GM23338 (cell line): ENCODE results near the gene WNT1.

Source experiments
- CREB1 ChIP-seq: fragments of 250-450 bp; sonication (Bioruptor Pico); IDR thresholded peaks from 2 replicates; pipeline ENCODE4 v1.5.0; 2020; ENCODE audit warnings: low read depth, mild to moderate bottlenecking, moderate library complexity
- CTCF ChIP-seq, 2 experiments: fragments of 200-600 bp in 1 of 2; sonication (generic) in 1 of 2; conservative IDR thresholded peaks; 2 replicates each; pipeline versions ENCODE4 v1.5.1 to v1.6.1; 2016 to 2017; ENCODE audit warnings: antibody characterized with exemption in 2 of 2, low read depth in 2 of 2, mild to moderate bottlenecking in 2 of 2, moderate library complexity in 1 of 2
- EZH2 ChIP-seq: fragments of 200-600 bp; sonication (generic); IDR thresholded peaks from one replicate; pipeline ENCODE4 v1.8.0; 2017; ENCODE audit warnings: antibody characterized with exemption, mild to moderate bottlenecking, low read depth; ENCODE audit not compliant: unreplicated experiment
- EZH2phosphoT487 ChIP-seq: fragments of 200-600 bp; sonication (generic); IDR thresholded peaks from one replicate; pipeline ENCODE4 v1.8.1; 2018; ENCODE audit warnings: antibody characterized with exemption; ENCODE audit not compliant: unreplicated experiment
- JUNB ChIP-seq: IDR thresholded peaks from one replicate; pipeline ENCODE4 v1.6.1; 2016; ENCODE audit warnings: antibody characterized with exemption; ENCODE audit not compliant: unreplicated experiment
- POLR2AphosphoS5 ChIP-seq: IDR thresholded peaks from 2 replicates; pipeline ENCODE4 v1.6.1; 2016; ENCODE audit warnings: antibody characterized with exemption, low read depth
- REST ChIP-seq: IDR thresholded peaks from one replicate; pipeline ENCODE4 v1.6.1; 2018; ENCODE audit warnings: antibody characterized with exemption; ENCODE audit not compliant: unreplicated experiment
- STAT1 ChIP-seq: IDR thresholded peaks from one replicate; pipeline ENCODE4 v1.6.1; 2016; ENCODE audit warnings: antibody characterized with exemption; ENCODE audit not compliant: unreplicated experiment
- ZNF114 ChIP-seq: fragments of 250-450 bp; sonication (Bioruptor Pico); IDR thresholded peaks from 2 replicates; pipeline ENCODE4 v1.5.0; 2020; ENCODE audit warnings: mild to moderate bottlenecking, moderate library complexity
- ZNF331 ChIP-seq: fragments of 250-450 bp; sonication (Bioruptor Pico); IDR thresholded peaks from 2 replicates; pipeline ENCODE4 v1.5.0; 2020; ENCODE audit warnings: low read depth, mild to moderate bottlenecking, moderate library complexity
- ZNF462 ChIP-seq: fragments of 250-450 bp; sonication (Bioruptor Pico); IDR thresholded peaks from 2 replicates; pipeline ENCODE4 v1.5.0; 2020; ENCODE audit warnings: mild to moderate bottlenecking, moderate library complexity
- TF ChIP-seq, protein P1 (sequence below): IDR thresholded peaks from 2 replicates; pipeline ENCODE4 v1.6.1; 2016; ENCODE audit warnings: antibody characterized with exemption

DNA sequence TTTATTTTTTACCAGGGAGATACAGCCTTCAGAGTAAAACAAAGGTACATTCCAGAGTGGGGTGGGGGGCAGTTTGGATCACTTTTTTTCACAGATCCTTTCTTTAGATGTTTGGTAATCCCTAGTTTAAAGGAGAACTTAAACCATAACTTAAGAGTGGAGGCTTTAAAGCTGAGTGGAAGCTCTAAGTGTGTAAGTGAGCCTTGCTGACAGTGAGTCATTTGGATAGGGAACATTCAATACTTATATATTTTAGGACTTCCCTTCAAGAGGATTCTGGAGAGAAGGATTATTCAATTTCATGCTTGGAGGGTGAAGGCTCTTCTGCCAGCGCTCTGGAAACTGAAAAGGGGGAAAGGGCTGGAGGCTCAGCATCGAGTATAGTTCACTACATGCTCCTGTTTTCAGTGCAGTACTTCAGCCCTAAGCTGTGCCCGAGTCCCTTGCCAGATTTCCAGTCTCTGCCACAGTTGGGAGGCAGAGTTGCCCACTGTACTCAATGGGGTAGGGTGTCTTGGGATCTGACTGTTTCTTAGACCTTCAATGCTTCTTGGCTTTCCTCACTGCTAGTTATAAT is 32.1 kb downstream of the WNT1 start:
- no peak for TF ChIP-seq CTCF (conservative IDR thresholded peaks at IDR 0.05; ENCODE audit: low read depth in 2 of 2)
- TF ChIP-seq EZH2 = no peak
- TF ChIP-seq REST = no peak
- no peak for TF ChIP-seq ZNF114
- TF ChIP-seq EZH2phosphoT487 = no peak
- no peak for TF ChIP-seq POLR2AphosphoS5
- no peak for TF ChIP-seq STAT1
- no peak for TF ChIP-seq CREB1 (CRISPR knock-in tag)
- TF ChIP-seq, protein P1, sequence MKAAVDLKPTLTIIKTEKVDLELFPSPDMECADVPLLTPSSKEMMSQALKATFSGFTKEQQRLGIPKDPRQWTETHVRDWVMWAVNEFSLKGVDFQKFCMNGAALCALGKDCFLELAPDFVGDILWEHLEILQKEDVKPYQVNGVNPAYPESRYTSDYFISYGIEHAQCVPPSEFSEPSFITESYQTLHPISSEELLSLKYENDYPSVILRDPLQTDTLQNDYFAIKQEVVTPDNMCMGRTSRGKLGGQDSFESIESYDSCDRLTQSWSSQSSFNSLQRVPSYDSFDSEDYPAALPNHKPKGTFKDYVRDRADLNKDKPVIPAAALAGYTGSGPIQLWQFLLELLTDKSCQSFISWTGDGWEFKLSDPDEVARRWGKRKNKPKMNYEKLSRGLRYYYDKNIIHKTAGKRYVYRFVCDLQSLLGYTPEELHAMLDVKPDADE = no peak
- no peak for TF ChIP-seq JUNB
- TF ChIP-seq ZNF331 (CRISPR knock-in tag) = no peak
- TF ChIP-seq ZNF462 (CRISPR knock-in tag) = no peak
